Glutamatergic neuron (in vitro differentiated cells): ENCODE data around the gene HAPLN1. TPM values are rescaled to one million over a fixed set of nuclear protein-coding genes. Genes with fewer than 3 reads are reported as not detected.

Source experiments
- DNase-seq: peaks from one replicate; pipeline ENCODE4 v3.0.0; 2022
- H3K27ac Mint-ChIP-seq: one replicate; pipeline ENCODE4 v1.8.0; 2020; ENCODE audit warnings: mild to moderate bottlenecking, mixed read lengths, inconsistent platforms; ENCODE audit not compliant: unreplicated experiment
- H3K27me3 Mint-ChIP-seq: one replicate; pipeline ENCODE4 v1.8.0; 2020; ENCODE audit warnings: mild to moderate bottlenecking, moderate library complexity, mixed read lengths, inconsistent platforms; ENCODE audit not compliant: unreplicated experiment
- H3K36me3 Mint-ChIP-seq: one replicate; pipeline ENCODE4 v1.8.0; 2020; ENCODE audit warnings: mild to moderate bottlenecking, mixed read lengths, inconsistent platforms; ENCODE audit not compliant: unreplicated experiment
- H3K4me1 Mint-ChIP-seq: one replicate; pipeline ENCODE4 v1.8.0; 2020; ENCODE audit warnings: mild to moderate bottlenecking, low read depth, mixed read lengths, inconsistent platforms; ENCODE audit not compliant: unreplicated experiment
- H3K4me3 Mint-ChIP-seq: one replicate; pipeline ENCODE4 v1.8.0; 2020; ENCODE audit warnings: mild to moderate bottlenecking, mixed read lengths, inconsistent platforms; ENCODE audit not compliant: unreplicated experiment
- H3K9me3 Mint-ChIP-seq: one replicate; pipeline ENCODE4 v1.8.0; 2020; ENCODE audit warnings: mild to moderate bottlenecking, moderate library complexity, mixed read lengths, inconsistent platforms; ENCODE audit not compliant: unreplicated experiment
- total RNA-seq: library from RNA; stranded (reverse); fragmentation: NEBNext Ultra II Directional; extraction: Animal tissue kit (Norgen Biotek cat#: 25700); gene quantifications from one replicate; pipeline ENCODE4 v1.2.1, GENCODE V29; 2021; ENCODE audit not compliant: unreplicated experiment
- TF ChIP-seq, protein P1 (sequence below): fragments of 200-600 bp; sonication (generic); IDR thresholded peaks from one replicate; pipeline ENCODE4 v1.5.0; 2021; ENCODE audit not compliant: partially characterized antibody, unreplicated experiment

The HAPLN1 gene
- total RNA-seq, 1 donor from 2014 or later: 2.9 TPM

- Mint-ChIP-seq H3K36me3 (no peaks in the 10 kb centered on the region), H3K4me3 (no peak overlapping the region), H3K27ac (no peak overlapping the region), H3K27me3 (no peaks in the 10 kb centered on the region), H3K9me3 (no peaks in the 10 kb centered on the region), H3K4me1 (peaks cover 4% of the 10 kb centered on the region)
- TF ChIP-seq, protein P1, sequence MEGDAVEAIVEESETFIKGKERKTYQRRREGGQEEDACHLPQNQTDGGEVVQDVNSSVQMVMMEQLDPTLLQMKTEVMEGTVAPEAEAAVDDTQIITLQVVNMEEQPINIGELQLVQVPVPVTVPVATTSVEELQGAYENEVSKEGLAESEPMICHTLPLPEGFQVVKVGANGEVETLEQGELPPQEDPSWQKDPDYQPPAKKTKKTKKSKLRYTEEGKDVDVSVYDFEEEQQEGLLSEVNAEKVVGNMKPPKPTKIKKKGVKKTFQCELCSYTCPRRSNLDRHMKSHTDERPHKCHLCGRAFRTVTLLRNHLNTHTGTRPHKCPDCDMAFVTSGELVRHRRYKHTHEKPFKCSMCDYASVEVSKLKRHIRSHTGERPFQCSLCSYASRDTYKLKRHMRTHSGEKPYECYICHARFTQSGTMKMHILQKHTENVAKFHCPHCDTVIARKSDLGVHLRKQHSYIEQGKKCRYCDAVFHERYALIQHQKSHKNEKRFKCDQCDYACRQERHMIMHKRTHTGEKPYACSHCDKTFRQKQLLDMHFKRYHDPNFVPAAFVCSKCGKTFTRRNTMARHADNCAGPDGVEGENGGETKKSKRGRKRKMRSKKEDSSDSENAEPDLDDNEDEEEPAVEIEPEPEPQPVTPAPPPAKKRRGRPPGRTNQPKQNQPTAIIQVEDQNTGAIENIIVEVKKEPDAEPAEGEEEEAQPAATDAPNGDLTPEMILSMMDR: no peak
- DNase-seq: no peak
Measured at GRCh38 chr5:83639911-83640310, 80.7 kb downstream of the HAPLN1 start.

DNA sequence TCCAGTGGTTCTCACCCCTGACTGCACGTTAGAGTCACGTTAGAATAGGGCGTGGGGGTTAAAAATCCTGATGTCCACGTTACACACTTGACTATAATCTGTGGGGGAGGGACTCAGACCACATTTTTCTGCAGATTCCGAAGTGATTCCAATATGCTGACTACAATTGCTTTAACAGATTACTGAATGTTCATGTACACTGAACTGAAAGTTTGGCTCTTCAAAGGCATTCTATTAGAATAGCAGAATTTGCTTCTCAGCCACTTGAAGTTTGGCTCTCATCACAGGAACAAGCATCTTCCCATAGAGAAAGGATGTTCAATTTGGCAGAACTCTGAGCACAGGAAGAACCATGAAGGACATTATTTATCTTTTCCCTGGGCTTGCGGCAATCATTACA is 84.5 kb downstream of the HAPLN1 start:
- Mint-ChIP-seq H3K9me3 (no peaks in the 10 kb centered on the region), H3K4me3 (no peak overlapping the region), H3K27ac (no peak overlapping the region), H3K4me1 (no peaks in the 10 kb centered on the region), H3K36me3 (no peaks in the 10 kb centered on the region), H3K27me3 (no peaks in the 10 kb centered on the region)
- TF ChIP-seq, protein P1: no peak
- no peak for DNase-seq

DNA sequence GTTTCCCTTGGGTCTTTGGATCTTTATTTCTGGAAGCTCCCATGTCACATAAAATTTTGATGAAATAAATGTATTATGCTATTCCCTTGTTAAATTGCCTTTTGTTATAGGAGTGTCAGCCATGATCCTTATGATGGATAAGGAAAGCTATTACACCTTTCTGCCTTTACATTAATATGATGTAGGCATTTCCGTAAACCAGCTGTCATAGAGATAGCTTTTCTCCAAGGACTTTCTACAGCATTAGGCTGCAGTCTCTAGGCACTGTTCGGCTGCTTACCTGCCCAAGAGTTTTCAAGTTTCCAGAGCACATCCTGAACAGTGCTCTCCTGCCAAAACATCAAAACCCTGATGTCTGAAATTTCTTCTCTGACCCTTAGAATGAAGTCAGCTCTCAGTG is 87.4 kb downstream of the HAPLN1 start:
- H3K36me3 Mint-ChIP-seq: no peaks in the 10 kb centered on the region
- no peak for DNase-seq
- no peak overlapping the region for H3K27ac Mint-ChIP-seq
- H3K27me3 Mint-ChIP-seq: no peaks in the 10 kb centered on the region
- H3K4me3 Mint-ChIP-seq: no peak overlapping the region
- H3K9me3 Mint-ChIP-seq: no peaks in the 10 kb centered on the region
- H3K4me1 Mint-ChIP-seq: no peaks in the 10 kb centered on the region
- TF ChIP-seq, protein P1: no peak

- Mint-ChIP-seq H3K9me3 (no peaks in the 10 kb centered on the region), H3K4me1 (no peaks in the 10 kb centered on the region), H3K27ac (no peak overlapping the region), H3K36me3 (no peaks in the 10 kb centered on the region), H3K4me3 (no peak overlapping the region), H3K27me3 (no peaks in the 10 kb centered on the region)
- DNase-seq: no peak
- TF ChIP-seq, protein P1: no peak
Measured at GRCh38 chr5:83632874-83633273, 87.8 kb downstream of the HAPLN1 start.

DNA sequence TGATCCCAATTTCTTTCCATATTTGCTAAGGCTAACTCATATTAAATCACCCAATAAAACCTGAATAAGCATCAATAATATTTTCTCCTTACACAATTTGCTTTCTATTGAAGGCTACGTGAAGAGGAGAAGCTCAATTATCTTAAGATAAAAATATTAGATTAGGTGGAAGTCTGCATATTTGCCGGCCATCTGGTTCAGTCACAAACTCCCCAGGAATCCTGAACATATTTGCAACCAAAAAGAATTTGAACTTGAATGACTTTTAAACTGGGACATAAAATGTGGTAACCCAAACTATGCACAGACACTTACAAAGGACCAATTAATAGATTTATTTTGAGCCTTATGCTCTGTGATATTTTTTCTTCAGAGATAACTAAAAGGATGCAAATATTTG is 92.3 kb downstream of the HAPLN1 start:
- no peaks in the 10 kb centered on the region for H3K36me3 Mint-ChIP-seq
- DNase-seq: no peak
- no peaks in the 10 kb centered on the region for H3K9me3 Mint-ChIP-seq
- no peak overlapping the region for H3K4me3 Mint-ChIP-seq
- no peak overlapping the region for H3K27ac Mint-ChIP-seq
- H3K27me3 Mint-ChIP-seq: no peaks in the 10 kb centered on the region
- no peaks in the 10 kb centered on the region for H3K4me1 Mint-ChIP-seq
- TF ChIP-seq, protein P1: no peak
